ENCODE measurements around the gene PRKAR1A. TPM values are rescaled to one million over a fixed set of nuclear protein-coding genes. Genes with fewer than 3 reads are reported as not detected.

The PRKAR1A gene
- total and polyA plus RNA-seq, 9 donors, result 137 to 501 (median 375) TPM

DNA sequence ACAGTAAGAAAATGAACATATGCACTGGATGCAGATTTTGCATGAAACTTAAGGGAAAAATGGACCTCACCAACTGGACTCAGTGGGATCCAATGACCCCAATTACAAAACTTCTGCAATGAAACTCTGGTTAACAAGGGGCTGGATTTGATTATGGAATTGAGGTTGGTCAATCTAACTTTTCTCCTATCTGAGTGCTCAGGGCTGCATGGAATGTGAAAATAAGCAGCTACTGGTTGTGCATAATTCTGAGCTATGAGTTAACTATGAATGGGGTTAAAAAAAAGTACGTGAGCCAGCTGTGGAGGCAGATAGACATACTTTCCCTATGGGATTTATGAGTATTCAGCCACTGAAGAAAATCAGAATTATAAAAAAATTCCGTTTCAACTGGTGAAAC lies 79.8 kb downstream of the PRKAR1A start:
- no peaks in the 10 kb centered on the region for H3K27me3 ChIP-seq
- 55 to 78% (median 61%) methylated on average over 2 of the region's 2 CpGs for WGBS, 3 donors
- H3K9me3 ChIP-seq, result no peaks in the 10 kb centered on the region
- peaks cover 2% of the 10 kb centered on the region for H3K4me1 ChIP-seq (ENCODE audit: insufficient read depth)
- H3K36me3 ChIP-seq, result no peaks in the 10 kb centered on the region
- DNase-seq, result no peak
- no peak overlapping the region for H3K4me3 ChIP-seq
- intact Hi-C loops (cut with DNase I), result loop anchor here in 2 of 4 donors (10.0 kb wide), 2 partner anchors 57 to 127 kb away; no protein-coding TSS in a partner anchor
- H3K27ac ChIP-seq, result no peak overlapping the region
- TF ChIP-seq POLR2A (IDR thresholded peaks at IDR 0.05) (no peak), EP300 (IDR thresholded peaks at IDR 0.05) (no peak)
- TF ChIP-seq, protein P1, sequence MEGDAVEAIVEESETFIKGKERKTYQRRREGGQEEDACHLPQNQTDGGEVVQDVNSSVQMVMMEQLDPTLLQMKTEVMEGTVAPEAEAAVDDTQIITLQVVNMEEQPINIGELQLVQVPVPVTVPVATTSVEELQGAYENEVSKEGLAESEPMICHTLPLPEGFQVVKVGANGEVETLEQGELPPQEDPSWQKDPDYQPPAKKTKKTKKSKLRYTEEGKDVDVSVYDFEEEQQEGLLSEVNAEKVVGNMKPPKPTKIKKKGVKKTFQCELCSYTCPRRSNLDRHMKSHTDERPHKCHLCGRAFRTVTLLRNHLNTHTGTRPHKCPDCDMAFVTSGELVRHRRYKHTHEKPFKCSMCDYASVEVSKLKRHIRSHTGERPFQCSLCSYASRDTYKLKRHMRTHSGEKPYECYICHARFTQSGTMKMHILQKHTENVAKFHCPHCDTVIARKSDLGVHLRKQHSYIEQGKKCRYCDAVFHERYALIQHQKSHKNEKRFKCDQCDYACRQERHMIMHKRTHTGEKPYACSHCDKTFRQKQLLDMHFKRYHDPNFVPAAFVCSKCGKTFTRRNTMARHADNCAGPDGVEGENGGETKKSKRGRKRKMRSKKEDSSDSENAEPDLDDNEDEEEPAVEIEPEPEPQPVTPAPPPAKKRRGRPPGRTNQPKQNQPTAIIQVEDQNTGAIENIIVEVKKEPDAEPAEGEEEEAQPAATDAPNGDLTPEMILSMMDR (IDR thresholded peaks at IDR 0.05), result no peak

- no peak overlapping the region for H3K27ac ChIP-seq
- H3K4me1 ChIP-seq (ENCODE audit: insufficient read depth), result peaks cover 2% of the 10 kb centered on the region
- no peaks in the 10 kb centered on the region for H3K36me3 ChIP-seq
- 18 to 27% (median 24%) methylated on average over 3 of the region's 3 CpGs for WGBS, 3 donors
- no peaks in the 10 kb centered on the region for H3K27me3 ChIP-seq
- TF ChIP-seq POLR2A (IDR thresholded peaks at IDR 0.05), result no peak
- no peak for TF ChIP-seq EP300 (IDR thresholded peaks at IDR 0.05)
- TF ChIP-seq, protein P1 (IDR thresholded peaks at IDR 0.05), result no peak
- no peaks in the 10 kb centered on the region for H3K9me3 ChIP-seq
- no peak overlapping the region for H3K4me3 ChIP-seq
- intact Hi-C loops (cut with DNase I), result loop anchor here in 2 of 4 donors (10.0 kb wide), 2 partner anchors 58 to 128 kb away; no protein-coding TSS in a partner anchor
- no peak for DNase-seq
These were observed 80.7 kb downstream of the PRKAR1A start for GRCh38 chr17:68592682-68593641.

DNA sequence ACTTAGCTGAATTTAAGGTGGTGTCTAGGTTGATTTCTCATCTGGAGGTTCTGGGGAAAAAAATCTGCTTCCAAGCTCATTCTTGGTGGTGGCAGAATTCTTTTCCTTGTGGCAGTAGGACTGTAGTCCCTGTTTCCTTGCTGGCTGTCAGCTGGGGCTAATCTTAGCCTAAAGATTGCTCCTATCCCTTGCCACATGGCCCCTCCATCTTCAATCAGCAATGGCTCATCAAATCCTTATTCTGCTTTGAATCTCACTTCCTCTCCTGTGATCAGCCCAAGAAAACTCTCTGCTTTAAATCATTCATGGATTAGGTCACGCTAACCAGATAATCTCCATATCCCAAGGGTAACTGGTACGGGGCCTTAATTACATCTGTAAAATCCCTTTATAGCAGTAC lies 82.3 kb downstream of the PRKAR1A start:
- H3K27me3 ChIP-seq, result no peaks in the 10 kb centered on the region
- no peak for DNase-seq
- H3K9me3 ChIP-seq, result no peaks in the 10 kb centered on the region
- no peak overlapping the region for H3K27ac ChIP-seq
- no peaks in the 10 kb centered on the region for H3K36me3 ChIP-seq
- intact Hi-C loops (cut with DNase I), result loop anchor here in 2 of 4 donors (10.0 kb wide), 2 partner anchors 60 to 130 kb away; no protein-coding TSS in a partner anchor
- no peak for TF ChIP-seq POLR2A (IDR thresholded peaks at IDR 0.05)
- TF ChIP-seq, protein P1 (IDR thresholded peaks at IDR 0.05), result no peak
- TF ChIP-seq EP300 (IDR thresholded peaks at IDR 0.05), result no peak
- H3K4me1 ChIP-seq (ENCODE audit: insufficient read depth), result peaks cover 5% of the 10 kb centered on the region
- WGBS, 3 donors, result 73 to 92% (median 88%) methylated on average over 2 of the region's 2 CpGs
- no peak overlapping the region for H3K4me3 ChIP-seq

- H3K4me1 ChIP-seq (ENCODE audit: insufficient read depth), result peaks cover 5% of the 10 kb centered on the region
- no peaks in the 10 kb centered on the region for H3K36me3 ChIP-seq
- intact Hi-C loops (cut with DNase I), result loop anchor here in 2 of 4 donors (10.0 kb wide), 2 partner anchors 61 to 131 kb away; no protein-coding TSS in a partner anchor
- no peaks in the 10 kb centered on the region for H3K27me3 ChIP-seq
- TF ChIP-seq, protein P1 (IDR thresholded peaks at IDR 0.05), result no peak
- TF ChIP-seq POLR2A (IDR thresholded peaks at IDR 0.05) (no peak), EP300 (IDR thresholded peaks at IDR 0.05) (no peak)
- 18 to 47% (median 20%) methylated on average over 5 of the region's 5 CpGs for WGBS, 3 donors
- DNase-seq, result peak in 2 of 5 donors; percentile 56 to 57
- no peak overlapping the region for H3K4me3 ChIP-seq
- peak overlapping the region in 1 of 2 donors; percentile 27 for H3K27ac ChIP-seq
- no peaks in the 10 kb centered on the region for H3K9me3 ChIP-seq
These were observed 83.3 kb downstream of the PRKAR1A start for GRCh38 chr17:68595496-68595895.
